NCI-H460 (cell line): ENCODE results near the gene SOX10. TPM values are rescaled to one million over a fixed set of nuclear protein-coding genes. Genes with fewer than 3 reads are reported as not detected.
A peak's percentile ranks its signal among the peaks of the same experiment; 100 is the strongest.

Experiments
- DNase-seq: peaks from one replicate; pipeline ENCODE4 v3.0.0-alpha.2; 2016; ENCODE audit warnings: low read depth; ENCODE audit errors: extremely low read depth
- total RNA-seq: library from RNA; depleted of rRNA; stranded (reverse); fragments of >200 nt; shearing (Covaris generic); gene quantifications from 2 replicates; pipeline ENCODE4 v1.2.3, GENCODE V29; 2014

Gene SOX10
- total RNA-seq, 1 experiment from 2014 or later, result not detected

- no peak for DNase-seq
Observed at GRCh38 chr22:38017272-38017920, 33.0 kb upstream of the SOX10 start.

- no peak for DNase-seq
Observed at GRCh38 chr22:38016182-38017151, 32.1 kb upstream of the SOX10 start.

GRCh38 chr22:38014083-38014482, 29.7 kb upstream of the SOX10 start:
- no peak for DNase-seq

GRCh38 chr22:38012604-38013072, 28.3 kb upstream of the SOX10 start:
- DNase-seq, result no peak

GRCh38 chr22:38009000-38009806, 24.8 kb upstream of the SOX10 start:
- no peak for DNase-seq

GRCh38 chr22:38007330-38007902, 23.1 kb upstream of the SOX10 start:
- no peak for DNase-seq

GRCh38 chr22:38006906-38007305, 22.6 kb upstream of the SOX10 start:
- DNase-seq, result no peak

- DNase-seq, result no peak
Observed at GRCh38 chr22:38005943-38006342, 21.6 kb upstream of the SOX10 start.

GRCh38 chr22:37999640-38000272, 15.4 kb upstream of the SOX10 start:
- DNase-seq, result peak; percentile 1

- DNase-seq, result no peak
Observed at GRCh38 chr22:37999236-37999635, 14.9 kb upstream of the SOX10 start.

- no peak for DNase-seq
Observed at GRCh38 chr22:37998543-37998942, 14.2 kb upstream of the SOX10 start.

- DNase-seq, result no peak
Observed at GRCh38 chr22:37996515-37997246, 12.3 kb upstream of the SOX10 start.

GRCh38 chr22:37996079-37996478, 11.7 kb upstream of the SOX10 start:
- no peak for DNase-seq

- no peak for DNase-seq
Observed at GRCh38 chr22:37995460-37995859, 11.1 kb upstream of the SOX10 start.

GRCh38 chr22:37994982-37995381, 10.6 kb upstream of the SOX10 start:
- no peak for DNase-seq

- no peak for DNase-seq
Observed at GRCh38 chr22:37994049-37994448, 9.7 kb upstream of the SOX10 start.

- DNase-seq, result no peak
Observed at GRCh38 chr22:37991731-37992442, 7.5 kb upstream of the SOX10 start.

GRCh38 chr22:37990862-37991261, 6.5 kb upstream of the SOX10 start:
- DNase-seq, result no peak

- no peak for DNase-seq
Observed at GRCh38 chr22:37990301-37990700, 5.9 kb upstream of the SOX10 start.
